ENCODE data around the gene PDCL2. TPM values are rescaled to one million over a fixed set of nuclear protein-coding genes. Genes with fewer than 3 reads are reported as not detected.

The PDCL2 gene
- total and polyA plus RNA-seq, 9 of the 15 experiments (the other 6 are each of a cell fraction or from before 2014, with no cell fraction given): 0.62 to 2.5 (median 1.2) TPM

DNA sequence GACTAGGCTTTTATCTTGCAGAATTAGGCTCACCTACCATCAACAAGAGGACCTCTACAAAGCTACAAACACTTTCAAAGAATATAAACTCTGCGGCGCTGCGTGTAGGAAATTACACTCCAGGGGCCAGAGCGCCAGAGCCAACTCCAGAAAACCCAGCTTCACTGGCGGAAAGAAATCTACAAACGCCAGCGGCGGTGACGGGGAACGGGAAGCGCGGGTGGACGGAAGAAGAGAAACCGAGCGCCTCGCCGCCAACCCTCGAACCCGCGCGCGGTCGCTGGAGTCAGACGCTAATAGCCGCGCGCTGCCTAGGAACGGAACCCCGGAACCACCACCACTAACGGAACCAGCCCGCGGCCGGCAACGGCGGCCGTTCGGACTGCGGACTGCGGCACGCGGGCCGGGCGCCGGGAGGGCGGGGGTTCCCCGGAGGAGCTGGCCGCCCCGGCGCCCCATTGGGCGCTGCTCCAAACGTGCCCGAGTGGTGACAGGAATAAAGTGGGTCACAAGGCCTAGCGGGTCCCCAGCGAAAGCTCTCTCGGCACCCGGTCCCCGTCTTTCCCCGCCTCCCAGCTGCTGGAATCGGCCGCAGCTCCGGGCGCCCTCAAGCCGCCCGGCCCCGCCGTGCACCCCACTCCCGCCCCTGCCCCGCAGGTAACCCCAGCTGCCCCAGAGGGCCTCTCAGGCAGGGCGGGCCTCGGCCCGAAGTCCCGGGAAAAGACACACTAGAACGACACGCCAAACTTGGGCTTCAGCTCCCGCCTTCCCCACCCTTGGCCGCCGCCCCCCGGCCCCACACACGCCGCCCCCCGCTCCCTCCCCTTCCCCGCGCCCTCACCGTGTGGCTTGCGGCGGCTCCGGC is 46.2 kb downstream of the PDCL2 start (continued):
- TF ChIP-seq, protein P1, sequence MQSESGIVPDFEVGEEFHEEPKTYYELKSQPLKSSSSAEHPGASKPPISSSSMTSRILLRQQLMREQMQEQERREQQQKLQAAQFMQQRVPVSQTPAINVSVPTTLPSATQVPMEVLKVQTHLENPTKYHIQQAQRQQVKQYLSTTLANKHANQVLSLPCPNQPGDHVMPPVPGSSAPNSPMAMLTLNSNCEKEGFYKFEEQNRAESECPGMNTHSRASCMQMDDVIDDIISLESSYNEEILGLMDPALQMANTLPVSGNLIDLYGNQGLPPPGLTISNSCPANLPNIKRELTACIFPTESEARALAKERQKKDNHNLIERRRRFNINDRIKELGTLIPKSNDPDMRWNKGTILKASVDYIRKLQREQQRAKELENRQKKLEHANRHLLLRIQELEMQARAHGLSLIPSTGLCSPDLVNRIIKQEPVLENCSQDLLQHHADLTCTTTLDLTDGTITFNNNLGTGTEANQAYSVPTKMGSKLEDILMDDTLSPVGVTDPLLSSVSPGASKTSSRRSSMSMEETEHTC (IDR thresholded peaks at IDR 0.05): no peak
- TF ChIP-seq, protein P2, sequence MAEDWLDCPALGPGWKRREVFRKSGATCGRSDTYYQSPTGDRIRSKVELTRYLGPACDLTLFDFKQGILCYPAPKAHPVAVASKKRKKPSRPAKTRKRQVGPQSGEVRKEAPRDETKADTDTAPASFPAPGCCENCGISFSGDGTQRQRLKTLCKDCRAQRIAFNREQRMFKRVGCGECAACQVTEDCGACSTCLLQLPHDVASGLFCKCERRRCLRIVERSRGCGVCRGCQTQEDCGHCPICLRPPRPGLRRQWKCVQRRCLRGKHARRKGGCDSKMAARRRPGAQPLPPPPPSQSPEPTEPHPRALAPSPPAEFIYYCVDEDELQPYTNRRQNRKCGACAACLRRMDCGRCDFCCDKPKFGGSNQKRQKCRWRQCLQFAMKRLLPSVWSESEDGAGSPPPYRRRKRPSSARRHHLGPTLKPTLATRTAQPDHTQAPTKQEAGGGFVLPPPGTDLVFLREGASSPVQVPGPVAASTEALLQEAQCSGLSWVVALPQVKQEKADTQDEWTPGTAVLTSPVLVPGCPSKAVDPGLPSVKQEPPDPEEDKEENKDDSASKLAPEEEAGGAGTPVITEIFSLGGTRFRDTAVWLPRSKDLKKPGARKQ (CRISPR knock-in tag; IDR thresholded peaks at IDR 0.05): no peak
- TF ChIP-seq ADNP (tag; IDR thresholded peaks at IDR 0.05) (no peak), MEF2D (tag; conservative IDR thresholded peaks at IDR 0.05; ENCODE audit: low read depth) (no peak), CBX5 (IDR thresholded peaks at IDR 0.05; ENCODE audit: borderline replicate concordance, low read depth) (no peak), TAL1 (IDR thresholded peaks at IDR 0.05) (no peak), ZNF146 (CRISPR knock-in tag; IDR thresholded peaks at IDR 0.05; ENCODE audit: unreplicated experiment) (no peak), ZNF24 (IDR thresholded peaks at IDR 0.05) (no peak), POLR2B (IDR thresholded peaks at IDR 0.05; ENCODE audit: low read depth, partially characterized antibody) (peak; percentile 20), SMARCA4 (IDR thresholded peaks at IDR 0.05) (no peak), HDAC6 (IDR thresholded peaks at IDR 0.05; ENCODE audit: low read depth, low read length) (no peak), SREBF2 (CRISPR knock-in tag; IDR thresholded peaks at IDR 0.05) (no peak), ZNF507 (tag; conservative IDR thresholded peaks at IDR 0.05) (no peak), PHB (CRISPR knock-in tag; IDR thresholded peaks at IDR 0.05) (no peak), SIRT6 (IDR thresholded peaks at IDR 0.05; ENCODE audit: low read depth, low read length) (no peak)
- TF ChIP-seq, protein P3, sequence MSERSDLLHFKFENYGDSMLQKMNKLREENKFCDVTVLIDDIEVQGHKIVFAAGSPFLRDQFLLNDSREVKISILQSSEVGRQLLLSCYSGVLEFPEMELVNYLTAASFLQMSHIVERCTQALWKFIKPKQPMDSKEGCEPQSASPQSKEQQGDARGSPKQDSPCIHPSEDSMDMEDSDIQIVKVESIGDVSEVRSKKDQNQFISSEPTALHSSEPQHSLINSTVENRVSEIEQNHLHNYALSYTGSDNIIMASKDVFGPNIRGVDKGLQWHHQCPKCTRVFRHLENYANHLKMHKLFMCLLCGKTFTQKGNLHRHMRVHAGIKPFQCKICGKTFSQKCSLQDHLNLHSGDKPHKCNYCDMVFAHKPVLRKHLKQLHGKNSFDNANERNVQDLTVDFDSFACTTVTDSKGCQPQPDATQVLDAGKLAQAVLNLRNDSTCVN (CRISPR knock-in tag; IDR thresholded peaks at IDR 0.05): no peak
- TF ChIP-seq, protein P4, sequence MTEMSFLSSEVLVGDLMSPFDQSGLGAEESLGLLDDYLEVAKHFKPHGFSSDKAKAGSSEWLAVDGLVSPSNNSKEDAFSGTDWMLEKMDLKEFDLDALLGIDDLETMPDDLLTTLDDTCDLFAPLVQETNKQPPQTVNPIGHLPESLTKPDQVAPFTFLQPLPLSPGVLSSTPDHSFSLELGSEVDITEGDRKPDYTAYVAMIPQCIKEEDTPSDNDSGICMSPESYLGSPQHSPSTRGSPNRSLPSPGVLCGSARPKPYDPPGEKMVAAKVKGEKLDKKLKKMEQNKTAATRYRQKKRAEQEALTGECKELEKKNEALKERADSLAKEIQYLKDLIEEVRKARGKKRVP (CRISPR knock-in tag; IDR thresholded peaks at IDR 0.05): no peak
- TF ChIP-seq, protein P5, sequence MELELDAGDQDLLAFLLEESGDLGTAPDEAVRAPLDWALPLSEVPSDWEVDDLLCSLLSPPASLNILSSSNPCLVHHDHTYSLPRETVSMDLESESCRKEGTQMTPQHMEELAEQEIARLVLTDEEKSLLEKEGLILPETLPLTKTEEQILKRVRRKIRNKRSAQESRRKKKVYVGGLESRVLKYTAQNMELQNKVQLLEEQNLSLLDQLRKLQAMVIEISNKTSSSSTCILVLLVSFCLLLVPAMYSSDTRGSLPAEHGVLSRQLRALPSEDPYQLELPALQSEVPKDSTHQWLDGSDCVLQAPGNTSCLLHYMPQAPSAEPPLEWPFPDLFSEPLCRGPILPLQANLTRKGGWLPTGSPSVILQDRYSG (tag; conservative IDR thresholded peaks at IDR 0.05; ENCODE audit: low read depth): no peak
- TF ChIP-seq, protein P6, sequence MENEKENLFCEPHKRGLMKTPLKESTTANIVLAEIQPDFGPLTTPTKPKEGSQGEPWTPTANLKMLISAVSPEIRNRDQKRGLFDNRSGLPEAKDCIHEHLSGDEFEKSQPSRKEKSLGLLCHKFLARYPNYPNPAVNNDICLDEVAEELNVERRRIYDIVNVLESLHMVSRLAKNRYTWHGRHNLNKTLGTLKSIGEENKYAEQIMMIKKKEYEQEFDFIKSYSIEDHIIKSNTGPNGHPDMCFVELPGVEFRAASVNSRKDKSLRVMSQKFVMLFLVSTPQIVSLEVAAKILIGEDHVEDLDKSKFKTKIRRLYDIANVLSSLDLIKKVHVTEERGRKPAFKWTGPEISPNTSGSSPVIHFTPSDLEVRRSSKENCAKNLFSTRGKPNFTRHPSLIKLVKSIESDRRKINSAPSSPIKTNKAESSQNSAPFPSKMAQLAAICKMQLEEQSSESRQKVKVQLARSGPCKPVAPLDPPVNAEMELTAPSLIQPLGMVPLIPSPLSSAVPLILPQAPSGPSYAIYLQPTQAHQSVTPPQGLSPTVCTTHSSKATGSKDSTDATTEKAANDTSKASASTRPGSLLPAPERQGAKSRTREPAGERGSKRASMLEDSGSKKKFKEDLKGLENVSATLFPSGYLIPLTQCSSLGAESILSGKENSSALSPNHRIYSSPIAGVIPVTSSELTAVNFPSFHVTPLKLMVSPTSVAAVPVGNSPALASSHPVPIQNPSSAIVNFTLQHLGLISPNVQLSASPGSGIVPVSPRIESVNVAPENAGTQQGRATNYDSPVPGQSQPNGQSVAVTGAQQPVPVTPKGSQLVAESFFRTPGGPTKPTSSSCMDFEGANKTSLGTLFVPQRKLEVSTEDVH (IDR thresholded peaks at IDR 0.05; ENCODE audit: low read depth, partially characterized antibody): no peak

All from K562 (cell line).